HL-60 (cell line): ENCODE data around the gene LRRC8E.

ENCODE experiments used
- DNase-seq, 2 experiments: peaks; one replicate each; pipeline ENCODE4 v3.0.0-alpha.2; 2010 to 2020; ENCODE audit warnings: low read depth in 1 of 2, low spot score in 1 of 2
- H3K27ac ChIP-seq: fragments of 250-450 bp; sonication (Bioruptor Pico); replicated peaks from 2 replicates; pipeline ENCODE4 v1.5.1; 2020; ENCODE audit warnings: mild to moderate bottlenecking, moderate library complexity
- H3K27me3 ChIP-seq: fragments of 250-450 bp; sonication (Bioruptor Pico); 2 replicates; pipeline ENCODE4 v1.5.1; 2021; ENCODE audit warnings: mild to moderate bottlenecking, moderate library complexity; ENCODE audit not compliant: insufficient read depth, poor library complexity, severe bottlenecking
- H3K4me3 ChIP-seq: replicated peaks from 2 replicates; pipeline ENCODE4 v1.5.1; 2011; ENCODE audit warnings: mild to moderate bottlenecking, control low read depth, low read length; ENCODE audit not compliant: insufficient read depth
- GABPA ChIP-seq: IDR thresholded peaks from 2 replicates; pipeline ENCODE4 v1.6.1; 2012; ENCODE audit warnings: low read depth
- POLR2AphosphoS5 ChIP-seq: IDR thresholded peaks from 2 replicates; pipeline ENCODE4 v1.6.1; 2012; ENCODE audit warnings: low read depth
- SPI1 ChIP-seq: IDR thresholded peaks from 2 replicates; pipeline ENCODE4 v1.6.1; 2012; ENCODE audit warnings: low read depth, mild to moderate bottlenecking, borderline replicate concordance
- TF ChIP-seq, protein P1 (sequence below): IDR thresholded peaks from one replicate; pipeline ENCODE4 v1.5.1; 2011; ENCODE audit warnings: low read length, control low read depth, inconsistent platforms; ENCODE audit not compliant: insufficient read depth
- TF ChIP-seq, protein P2 (sequence below): IDR thresholded peaks from 2 replicates; pipeline ENCODE4 v1.6.1; 2012; ENCODE audit warnings: low read depth; ENCODE audit not compliant: insufficient replicate concordance

The LRRC8E gene

GRCh38 chr19:7925171-7925851, 37.0 kb downstream of the LRRC8E start:
- Histone ChIP-seq H3K27me3 (no peaks in the 10 kb centered on the region), H3K4me3 (peak overlapping the region; percentile 15), H3K27ac (no peak overlapping the region)
- TF ChIP-seq, protein P1, sequence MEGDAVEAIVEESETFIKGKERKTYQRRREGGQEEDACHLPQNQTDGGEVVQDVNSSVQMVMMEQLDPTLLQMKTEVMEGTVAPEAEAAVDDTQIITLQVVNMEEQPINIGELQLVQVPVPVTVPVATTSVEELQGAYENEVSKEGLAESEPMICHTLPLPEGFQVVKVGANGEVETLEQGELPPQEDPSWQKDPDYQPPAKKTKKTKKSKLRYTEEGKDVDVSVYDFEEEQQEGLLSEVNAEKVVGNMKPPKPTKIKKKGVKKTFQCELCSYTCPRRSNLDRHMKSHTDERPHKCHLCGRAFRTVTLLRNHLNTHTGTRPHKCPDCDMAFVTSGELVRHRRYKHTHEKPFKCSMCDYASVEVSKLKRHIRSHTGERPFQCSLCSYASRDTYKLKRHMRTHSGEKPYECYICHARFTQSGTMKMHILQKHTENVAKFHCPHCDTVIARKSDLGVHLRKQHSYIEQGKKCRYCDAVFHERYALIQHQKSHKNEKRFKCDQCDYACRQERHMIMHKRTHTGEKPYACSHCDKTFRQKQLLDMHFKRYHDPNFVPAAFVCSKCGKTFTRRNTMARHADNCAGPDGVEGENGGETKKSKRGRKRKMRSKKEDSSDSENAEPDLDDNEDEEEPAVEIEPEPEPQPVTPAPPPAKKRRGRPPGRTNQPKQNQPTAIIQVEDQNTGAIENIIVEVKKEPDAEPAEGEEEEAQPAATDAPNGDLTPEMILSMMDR: peak; percentile 73
- no peak for TF ChIP-seq SPI1
- TF ChIP-seq, protein P2, sequence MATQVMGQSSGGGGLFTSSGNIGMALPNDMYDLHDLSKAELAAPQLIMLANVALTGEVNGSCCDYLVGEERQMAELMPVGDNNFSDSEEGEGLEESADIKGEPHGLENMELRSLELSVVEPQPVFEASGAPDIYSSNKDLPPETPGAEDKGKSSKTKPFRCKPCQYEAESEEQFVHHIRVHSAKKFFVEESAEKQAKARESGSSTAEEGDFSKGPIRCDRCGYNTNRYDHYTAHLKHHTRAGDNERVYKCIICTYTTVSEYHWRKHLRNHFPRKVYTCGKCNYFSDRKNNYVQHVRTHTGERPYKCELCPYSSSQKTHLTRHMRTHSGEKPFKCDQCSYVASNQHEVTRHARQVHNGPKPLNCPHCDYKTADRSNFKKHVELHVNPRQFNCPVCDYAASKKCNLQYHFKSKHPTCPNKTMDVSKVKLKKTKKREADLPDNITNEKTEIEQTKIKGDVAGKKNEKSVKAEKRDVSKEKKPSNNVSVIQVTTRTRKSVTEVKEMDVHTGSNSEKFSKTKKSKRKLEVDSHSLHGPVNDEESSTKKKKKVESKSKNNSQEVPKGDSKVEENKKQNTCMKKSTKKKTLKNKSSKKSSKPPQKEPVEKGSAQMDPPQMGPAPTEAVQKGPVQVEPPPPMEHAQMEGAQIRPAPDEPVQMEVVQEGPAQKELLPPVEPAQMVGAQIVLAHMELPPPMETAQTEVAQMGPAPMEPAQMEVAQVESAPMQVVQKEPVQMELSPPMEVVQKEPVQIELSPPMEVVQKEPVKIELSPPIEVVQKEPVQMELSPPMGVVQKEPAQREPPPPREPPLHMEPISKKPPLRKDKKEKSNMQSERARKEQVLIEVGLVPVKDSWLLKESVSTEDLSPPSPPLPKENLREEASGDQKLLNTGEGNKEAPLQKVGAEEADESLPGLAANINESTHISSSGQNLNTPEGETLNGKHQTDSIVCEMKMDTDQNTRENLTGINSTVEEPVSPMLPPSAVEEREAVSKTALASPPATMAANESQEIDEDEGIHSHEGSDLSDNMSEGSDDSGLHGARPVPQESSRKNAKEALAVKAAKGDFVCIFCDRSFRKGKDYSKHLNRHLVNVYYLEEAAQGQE: no peak
- TF ChIP-seq GABPA: no peak
- no peak for TF ChIP-seq POLR2AphosphoS5
- DNase-seq: peak in 1 of 2 experiments; percentile 67

- DNase-seq: peak in 1 of 2 experiments; percentile 49
- TF ChIP-seq SPI1: no peak
- no peak; the same call in 1 of the 2 replicates for TF ChIP-seq POLR2AphosphoS5
- TF ChIP-seq, protein P1: no peak
- TF ChIP-seq GABPA: no peak
- TF ChIP-seq, protein P2: no peak
- Histone ChIP-seq H3K27ac (no peak within 1 kb of the TSS), H3K27me3 (no peaks in the 10 kb centered on the region), H3K4me3 (peak within 1 kb of the TSS; percentile 15)
These were observed 37.9 kb downstream of the LRRC8E start, which contains the start of gene CTXN1 for GRCh38 chr19:7926021-7926726. TSS of gene CTXN1 (minus strand) at chr19:7926135. CDS start at chr19:7925538, 597 bp downstream.

DNA sequence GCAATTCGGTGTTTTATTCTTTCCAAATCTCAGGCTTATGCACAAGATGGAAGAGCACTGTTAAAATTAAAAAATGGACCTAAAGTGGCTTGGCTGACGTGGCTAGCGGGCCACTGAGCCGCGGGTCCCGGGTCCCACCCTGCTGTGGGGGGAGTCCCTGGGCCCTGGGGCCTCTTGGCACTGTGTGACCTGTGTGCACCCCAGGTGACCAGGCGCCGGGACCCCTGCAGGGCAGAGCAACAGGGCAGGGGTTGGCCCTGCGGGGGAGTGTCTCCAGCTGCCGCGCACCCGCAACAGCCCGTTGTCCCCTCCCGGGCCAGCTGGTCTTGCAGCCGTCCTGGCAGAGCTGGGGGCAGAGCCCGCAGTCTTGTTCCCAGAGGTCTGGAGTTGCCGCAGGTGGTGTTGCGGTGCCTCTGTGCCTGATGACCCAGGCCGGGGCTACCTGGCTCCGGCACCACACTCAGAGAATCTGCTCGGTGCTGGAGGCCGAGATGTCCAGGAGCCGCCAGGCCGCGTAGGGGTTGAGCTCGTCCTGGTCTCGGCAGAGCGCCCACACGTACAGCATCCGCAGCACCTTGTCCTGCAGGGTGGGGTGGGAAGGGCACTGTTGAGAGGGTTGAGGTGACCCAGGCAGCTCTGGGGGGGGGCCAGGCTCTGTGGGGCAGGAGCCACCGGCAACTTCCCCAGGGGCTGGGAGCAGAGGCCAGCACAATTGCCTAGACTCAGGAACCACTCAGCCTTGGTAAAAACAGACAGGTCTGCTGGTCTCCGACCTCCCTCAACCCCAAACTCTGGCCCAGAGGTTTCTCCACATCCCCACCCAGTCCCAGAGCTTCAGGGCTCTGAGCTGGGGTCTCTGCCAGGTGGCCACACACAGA, 38.7 kb downstream of the LRRC8E start:
- DNase-seq: no peak
- Histone ChIP-seq H3K4me3 (no peak overlapping the region), H3K27me3 (no peaks in the 10 kb centered on the region), H3K27ac (no peak overlapping the region)
- TF ChIP-seq, protein P1: no peak
- TF ChIP-seq GABPA: no peak
- TF ChIP-seq, protein P2: no peak
- TF ChIP-seq POLR2AphosphoS5: 0 out of 2 replicates have a peak, but pooled peaks have one; percentile 6
- no peak for TF ChIP-seq SPI1
